H1 (cell line): Measurements from ENCODE around the gene SPARC. TPM values are rescaled to one million over a fixed set of nuclear protein-coding genes. Genes with fewer than 3 reads are reported as not detected.

Experiments used
- CTCF ChIA-PET: fragments of 300-600 bp; sonication (Branson Sonifier 250); formaldehyde crosslinking; loops from one replicate; lab custom pipeline; 2021; ENCODE audit not compliant: partially characterized antibody; lab: Charles Lee
- POLR2A ChIA-PET: fragments of 300-600 bp; sonication (Branson Sonifier 250); formaldehyde crosslinking; loops from one replicate; lab custom pipeline; 2021; ENCODE audit warnings: inconsistent platforms; ENCODE audit not compliant: partially characterized antibody; lab: Charles Lee
- DNase-seq, 2 experiments: peaks; one replicate each; pipeline versions ENCODE4 v3.0.0 to v3.0.0-alpha.2; 2010 to 2022; ENCODE audit warnings: low spot score in 2 of 2, low read depth in 1 of 2, mixed read lengths in 1 of 2
- FAIRE-seq: peaks from 2 replicates; lab custom pipeline; 2011; peaks lifted over from hg19 to GRCh38; lab: Jason Lieb, UNC
- H2AFZ ChIP-seq: 2 replicates; pipeline ENCODE4 v1.8.1; 2012; ENCODE audit warnings: low read length, inconsistent platforms
- H2AK5ac ChIP-seq: 2 replicates; pipeline ENCODE4 v1.6.1; 2013; ENCODE audit warnings: low read depth, low read length
- H2BK120ac ChIP-seq: replicated peaks from 2 replicates; pipeline ENCODE3; 2013; ENCODE audit warnings: low read depth, low read length, inconsistent platforms
- H2BK12ac ChIP-seq: 2 replicates; pipeline ENCODE4 v1.6.1; 2013; ENCODE audit warnings: low read depth, low read length
- H2BK15ac ChIP-seq: 2 replicates; pipeline ENCODE4 v1.6.1; 2013; ENCODE audit warnings: low read length
- H2BK20ac ChIP-seq: 2 replicates; pipeline ENCODE4 v1.6.1; 2013; ENCODE audit warnings: low read length
- H2BK5ac ChIP-seq: 2 replicates; pipeline ENCODE4 v1.6.1; 2013; ENCODE audit warnings: low read depth, low read length
- H3K14ac ChIP-seq: 2 replicates; pipeline ENCODE4 v1.6.1; 2013; ENCODE audit warnings: inconsistent platforms; ENCODE audit not compliant: insufficient read length
- H3K18ac ChIP-seq: 2 replicates; pipeline ENCODE4 v1.6.1; 2013; ENCODE audit warnings: low read length; ENCODE audit errors: extremely low read depth
- H3K23ac ChIP-seq: 2 replicates; pipeline ENCODE4 v1.6.1; 2013; ENCODE audit warnings: inconsistent platforms; ENCODE audit not compliant: insufficient read length
- H3K23me2 ChIP-seq: 2 replicates; pipeline ENCODE4 v1.6.1; 2013; ENCODE audit warnings: low read depth, low read length
- H3K27ac ChIP-seq: 2 replicates; pipeline ENCODE4 v1.6.1; 2011; ENCODE audit warnings: low read depth, low read length, inconsistent platforms
- H3K27me3 ChIP-seq, 4 experiments: replicated peaks in 1 of 4; 1 replicate in 1 of 4; 2 replicates in 3 of 4; pipeline versions ENCODE4 v1.6.1 to v1.8.1; 2011 to 2013; ENCODE audit warnings: low read length in 3 of 4, mild to moderate bottlenecking in 3 of 4, inconsistent platforms in 2 of 4, mixed read lengths in 2 of 4, moderate library complexity in 1 of 4; ENCODE audit not compliant: control insufficient read depth in 3 of 4, insufficient read depth in 3 of 4; ENCODE audit errors: extremely low read depth in 1 of 4
- H3K36me3 ChIP-seq, 4 experiments: 2 replicates each; pipeline versions ENCODE4 v1.6.1 to v1.8.1; 2011 to 2013; ENCODE audit warnings: mild to moderate bottlenecking in 4 of 4, low read length in 3 of 4, moderate library complexity in 2 of 4, control low read depth in 1 of 4, inconsistent platforms in 1 of 4; ENCODE audit not compliant: insufficient read depth in 4 of 4, control insufficient read depth in 2 of 4
- H3K4ac ChIP-seq: replicated peaks from 2 replicates; pipeline ENCODE3; 2013; ENCODE audit warnings: low read length, low read depth, mixed read lengths, inconsistent platforms; ENCODE audit not compliant: insufficient read length
- H3K4me1 ChIP-seq, 4 experiments: replicated peaks in 1 of 4; 1 replicate in 1 of 4; 2 replicates in 3 of 4; pipeline versions ENCODE4 v1.6.1 to v1.8.1; 2011 to 2013; ENCODE audit warnings: low read length in 3 of 4, inconsistent platforms in 2 of 4, mixed read lengths in 1 of 4; ENCODE audit not compliant: insufficient read depth in 4 of 4, control insufficient read depth in 3 of 4
- H3K4me2 ChIP-seq, 2 experiments: 2 replicates each; pipeline versions ENCODE4 v1.6.1 to v1.8.1; 2011 to 2013; ENCODE audit warnings: low read depth in 2 of 2, low read length in 2 of 2, control low read depth in 1 of 2, inconsistent platforms in 1 of 2, mild to moderate bottlenecking in 1 of 2; ENCODE audit not compliant: insufficient read depth in 1 of 2
- H3K4me3 ChIP-seq, 4 experiments: fragments of 200-600, 300-600 bp in 1 of 4; sonication (generic), shearing (Covaris generic), sonication (Bioruptor Twin) in 1 of 4; 2 replicates each; pipeline versions ENCODE4 v1.5.1 to v1.8.1; 2011 to 2016; ENCODE audit warnings: low read length in 4 of 4, low read depth in 3 of 4, control low read depth in 2 of 4, inconsistent platforms in 2 of 4, mild to moderate bottlenecking in 2 of 4, mixed read lengths in 1 of 4, moderate library complexity in 1 of 4; ENCODE audit not compliant: insufficient read depth in 2 of 4; ENCODE audit errors: extremely low read depth in 1 of 4
- H3K56ac ChIP-seq: replicated peaks from 2 replicates; pipeline ENCODE3; 2013; ENCODE audit warnings: low read depth, mild to moderate bottlenecking, mixed read lengths, low read length, inconsistent platforms; ENCODE audit not compliant: insufficient read length
- H3K79me1 ChIP-seq: 2 replicates; pipeline ENCODE4 v1.6.1; 2013; ENCODE audit warnings: low read depth, low read length, control low read depth
- H3K79me2 ChIP-seq, 2 experiments: 2 replicates each; pipeline versions ENCODE4 v1.6.1 to v1.8.1; 2012 to 2013; ENCODE audit warnings: low read length in 2 of 2, mild to moderate bottlenecking in 2 of 2, inconsistent platforms in 1 of 2; ENCODE audit not compliant: insufficient read depth in 2 of 2, control insufficient read depth in 1 of 2
- H3K9ac ChIP-seq, 4 experiments: replicated peaks in 1 of 4; 1 replicate in 1 of 4; 2 replicates in 3 of 4; pipeline versions ENCODE4 v1.6.1 to v1.8.1; 2011 to 2013; ENCODE audit warnings: low read depth in 3 of 4, low read length in 3 of 4, control low read depth in 2 of 4, mild to moderate bottlenecking in 2 of 4, moderate library complexity in 2 of 4, inconsistent platforms in 1 of 4; ENCODE audit errors: extremely low read depth in 1 of 4
- H3K9me3 ChIP-seq, 2 experiments: 2 replicates each; pipeline versions ENCODE4 v1.6.1 to v1.8.1; 2012 to 2013; ENCODE audit warnings: mild to moderate bottlenecking in 2 of 2, moderate library complexity in 2 of 2, control low read depth in 1 of 2, inconsistent platforms in 1 of 2, low read depth in 1 of 2, low read length in 1 of 2, mixed read lengths in 1 of 2; ENCODE audit not compliant: insufficient read depth in 2 of 2
- H4K20me1 ChIP-seq, 2 experiments: replicated peaks in 1 of 2; 2 replicates each; pipeline versions ENCODE3 to v1.8.1; 2011 to 2013; ENCODE audit warnings: inconsistent platforms in 2 of 2, low read length in 2 of 2, mild to moderate bottlenecking in 1 of 2; ENCODE audit not compliant: insufficient read depth in 2 of 2, control insufficient read depth in 1 of 2
- H4K5ac ChIP-seq: 2 replicates; pipeline ENCODE4 v1.6.1; 2013; ENCODE audit warnings: low read length, low read depth, mixed read lengths, inconsistent platforms; ENCODE audit not compliant: insufficient read length
- H4K8ac ChIP-seq: 2 replicates; pipeline ENCODE4 v1.8.0; 2013; ENCODE audit warnings: mild to moderate bottlenecking, moderate library complexity, low read length, inconsistent platforms; ENCODE audit not compliant: insufficient read depth; ENCODE audit errors: extremely low read depth
- H4K91ac ChIP-seq: replicated peaks from 2 replicates; pipeline ENCODE3; 2013; ENCODE audit warnings: low read length, mixed read lengths, inconsistent platforms; ENCODE audit not compliant: insufficient read length
- ATF2 ChIP-seq: IDR thresholded peaks from 2 replicates; pipeline ENCODE4 v1.6.1; 2012; ENCODE audit warnings: low read length, inconsistent platforms
- CEBPB ChIP-seq: IDR thresholded peaks from 2 replicates; pipeline ENCODE4 v1.6.1; 2012; ENCODE audit warnings: low read depth, low read length
- CHD1 ChIP-seq: IDR thresholded peaks from 2 replicates; pipeline ENCODE4 v1.6.1; 2012; ENCODE audit warnings: low read depth, low read length, improper control_type of control experiment
- KDM5A ChIP-seq: fragments of 200-600 bp; IDR thresholded peaks from 2 replicates; pipeline ENCODE4 v1.7.1; 2012; ENCODE audit warnings: mild to moderate bottlenecking, low read length, inconsistent platforms, mixed read lengths
- MAX ChIP-seq: IDR thresholded peaks from 2 replicates; pipeline ENCODE4 v1.6.1; 2012; ENCODE audit warnings: inconsistent platforms
- SIRT6 ChIP-seq: IDR thresholded peaks from one replicate; pipeline ENCODE4 v1.7.1; 2012; ENCODE audit warnings: low read length, inconsistent platforms
- SP4 ChIP-seq: IDR thresholded peaks from 2 replicates; pipeline ENCODE4 v1.6.1; 2012; ENCODE audit warnings: low read length, inconsistent platforms
- SUZ12 ChIP-seq: fragments of 200-600 bp; sonication (generic); IDR thresholded peaks from 2 replicates; pipeline ENCODE4 v1.6.1; 2012; ENCODE audit warnings: mild to moderate bottlenecking, inconsistent platforms, low read length, moderate library complexity, mixed read lengths
- WGBS, 2 experiments: shearing (Covaris generic) in 1 of 2; methylation state at CpG; one replicate each; pipeline versions ENCODE4 v1.1.6 to v1.1.7; 2013 to 2015; ENCODE audit warnings: low lambda C conversion rate in 2 of 2, mixed read lengths in 2 of 2, inconsistent platforms in 1 of 2, low coverage in 1 of 2, missing lambda C conversion rate in 1 of 2; ENCODE audit not compliant: insufficient replicate concordance in 2 of 2, insufficient coverage in 1 of 2, insufficient read length in 1 of 2; ENCODE audit errors: extremely low coverage in 1 of 2, missing lambda C conversion rate in 1 of 2; 5-methylcytosine and 5-hydroxymethylcytosine counted together
- polyA plus RNA-seq, 7 experiments: library from polyadenylated mRNA; depleted of rRNA in 3 of 7; stranded (reverse) in 5 of 7; unstranded in 2 of 7; fragments of >200 nt in 5 of 7; fragments of 200-250 nt in 2 of 7; gene quantifications; 1 replicate in 5 of 7; 2 replicates in 1 of 7; 4 replicates in 1 of 7; pipeline versions ENCODE4 v1.2.1 to v1.2.3, GENCODE V29; 2011 to 2013; ENCODE audit warnings: missing spikeins in 2 of 7, mixed read lengths in 2 of 7
- total RNA-seq: library from RNA; stranded (reverse); fragmentation: NEBNext Ultra II Directional; extraction: Animal tissue kit (Norgen Biotek cat#: 25700); gene quantifications from 2 replicates; pipeline ENCODE4 v1.2.1, GENCODE V29; 2021

The SPARC gene
- total and polyA plus RNA-seq, 2 of the 8 experiments (the other 6 are each of a cell fraction or from before 2014, with no cell fraction given) = 375 to 438 TPM

- H2BK20ac ChIP-seq = no peak overlapping the region
- H4K91ac ChIP-seq = no peak overlapping the region
- no peak overlapping the region for H3K27ac ChIP-seq
- no peak overlapping the region for H2BK12ac ChIP-seq
- no peaks in the 10 kb centered on the region for H3K36me3 ChIP-seq
- H2BK15ac ChIP-seq = no peak overlapping the region
- FAIRE-seq (no peak), DNase-seq (no peak)
- no peak overlapping the region for H4K8ac ChIP-seq
- POLR2A ChIA-PET = interaction anchor here (0.7 to 1.7 kb wide), 3 partner anchors 22 to 53 kb away, joined by 3 to 5 read pairs (median 4); partner anchors contain the start of gene SPARC
- H3K56ac ChIP-seq = no peak overlapping the region
- no peak overlapping the region for H3K23ac ChIP-seq
- H2BK120ac ChIP-seq = no peak overlapping the region
- H3K4ac ChIP-seq = no peak overlapping the region
- H4K20me1 ChIP-seq = no peaks in the 10 kb centered on the region
- H3K79me2 ChIP-seq = no peaks in the 10 kb centered on the region
- TF ChIP-seq ATF2 = no peak
- TF ChIP-seq MAX = no peak
- no peak for TF ChIP-seq SP4
- TF ChIP-seq SIRT6 = no peak
- no peak for TF ChIP-seq SUZ12
- TF ChIP-seq CHD1 = no peak
- TF ChIP-seq CEBPB = no peak
- no peak for TF ChIP-seq KDM5A
- no peaks in the 10 kb centered on the region for H3K27me3 ChIP-seq
- H3K4me1 ChIP-seq = peaks cover 0 to 10% (median 6%) of the 10 kb centered on the region in 4 experiments; a peak in 4 of 7 replicates
- no peak overlapping the region for H3K18ac ChIP-seq
- peaks cover 0 to 10% of the 10 kb centered on the region in 2 experiments; a peak in 1 of 4 replicates for H3K9me3 ChIP-seq
- H3K4me3 ChIP-seq = no peak overlapping the region
- H4K5ac ChIP-seq = no peak overlapping the region
- no peak overlapping the region for H2AK5ac ChIP-seq
- no peaks in the 10 kb centered on the region for H3K79me1 ChIP-seq
- CTCF ChIA-PET = interaction anchor here (0.6 to 11.6 kb wide), 17 partner anchors 10 to 418 kb away, joined by 3 to 198 read pairs (median 21); partner anchors contain the start of gene SPARC
- no peak overlapping the region for H3K9ac ChIP-seq
- H2AFZ ChIP-seq = peak overlapping the region; percentile 86
- WGBS, 2 experiments = 94% methylated on average over 2 of the region's 2 CpGs; no CpG with 5 or more reads in 1 of the 2 experiments
- H3K23me2 ChIP-seq = no peaks in the 10 kb centered on the region
- H2BK5ac ChIP-seq = no peak overlapping the region
- H3K14ac ChIP-seq = no peak overlapping the region
- H3K4me2 ChIP-seq = no peak overlapping the region
These were observed 31.4 kb upstream of the SPARC start for GRCh38 chr5:151718153-151718552.
